Upper lobe of left lung (tissue), 6 donors: ENCODE measurements around the gene KARS1. TPM values are rescaled to one million over a fixed set of nuclear protein-coding genes. Genes with fewer than 3 reads are reported as not detected.
"Not testable (repeated sequence)": the region's sequence is repeated elsewhere in the genome, so short reads cannot be mapped to it uniquely, and the experiment has no call there.

ENCODE experiments used
- ATAC-seq, 2 donors: fragments of 200-7000 bp; cut with Tn5 transposase; one replicate each; pipeline ENCODE4 v1.9.1; 2022; ENCODE audit warnings: mild to moderate bottlenecking in 2 of 2, moderate library complexity in 2 of 2; ENCODE audit not compliant: low FRiP score in 2 of 2
- DNase-seq, 2 donors: peaks; one replicate each; pipeline ENCODE4 v3.0.0-alpha.2; 2019 to 2020
- H3K27ac ChIP-seq, 4 donors: fragments of 200-600 bp; sonication (generic); one replicate each; pipeline ENCODE4 v1.5.1; 2016 to 2019
- H3K27me3 ChIP-seq, 4 donors: fragments of 200-600 bp; sonication (generic); one replicate each; pipeline ENCODE4 v1.5.1; 2017 to 2019
- H3K36me3 ChIP-seq, 4 donors: fragments of 200-600 bp; sonication (generic); one replicate each; pipeline ENCODE4 v1.5.1; 2016 to 2019
- H3K4me1 ChIP-seq, 4 donors: fragments of 200-600 bp; sonication (generic); one replicate each; pipeline ENCODE4 v1.5.1; 2018 to 2019
- H3K4me3 ChIP-seq, 4 donors: fragments of 200-600 bp; sonication (generic); one replicate each; pipeline ENCODE4 v1.5.1; 2017 to 2019; ENCODE audit warnings: mild to moderate bottlenecking in 2 of 4, moderate library complexity in 1 of 4
- H3K9me3 ChIP-seq, 4 donors: fragments of 200-600 bp; sonication (generic); one replicate each; pipeline ENCODE4 v1.5.1; 2018 to 2019
- EP300 ChIP-seq, 4 donors: sonication (generic); formaldehyde crosslinking; IDR thresholded peaks; one replicate each; pipeline ENCODE4 v1.5.1; 2017; ENCODE audit warnings: antibody characterized with exemption in 4 of 4, control low read depth in 2 of 4
- POLR2A ChIP-seq, 4 donors: fragments of 450-650 bp; IDR thresholded peaks; one replicate each; pipeline ENCODE4 v1.5.1; 2016 to 2017; ENCODE audit warnings: antibody characterized with exemption in 4 of 4, mild to moderate bottlenecking in 2 of 4
- POLR2AphosphoS5 ChIP-seq, 2 donors: sonication (generic); formaldehyde crosslinking; IDR thresholded peaks; one replicate each; pipeline ENCODE4 v1.5.1; 2017; ENCODE audit warnings: antibody characterized with exemption in 2 of 2
- WGBS, 2 donors: methylation state at CpG; one replicate each; pipeline ENCODE4 v1.1.5; 2017 to 2018; 5-methylcytosine and 5-hydroxymethylcytosine counted together
- total RNA-seq, 6 donors: library from RNA; depleted of rRNA in 4 of 6; stranded (reverse); fragments of >200 nt in 4 of 6; gene quantifications; one replicate each; pipeline versions ENCODE4 v1.1.0 to v1.2.1, GENCODE V29; 2016 to 2021
- TF ChIP-seq, protein P1 (sequence below), 6 experiments: fragments of 450-650 bp in 4 of 6; fragments of 200-600 bp in 2 of 6; sonication (generic) in 2 of 6; IDR thresholded peaks; one replicate each; pipeline ENCODE4 v1.5.1; 2016 to 2019; ENCODE audit warnings: antibody characterized with exemption in 6 of 6
- donor health status: DM: no; HTN: no; CAD: no; lungs with moderate emphysema.
- donor health status: DM: no; HTN: yes; CAD: no; lungs with severe emphysema.

KARS1 gene
- total RNA-seq, 6 donors from 2014 or later, result 59.4 to 94.2 (median 86.3) TPM

DNA sequence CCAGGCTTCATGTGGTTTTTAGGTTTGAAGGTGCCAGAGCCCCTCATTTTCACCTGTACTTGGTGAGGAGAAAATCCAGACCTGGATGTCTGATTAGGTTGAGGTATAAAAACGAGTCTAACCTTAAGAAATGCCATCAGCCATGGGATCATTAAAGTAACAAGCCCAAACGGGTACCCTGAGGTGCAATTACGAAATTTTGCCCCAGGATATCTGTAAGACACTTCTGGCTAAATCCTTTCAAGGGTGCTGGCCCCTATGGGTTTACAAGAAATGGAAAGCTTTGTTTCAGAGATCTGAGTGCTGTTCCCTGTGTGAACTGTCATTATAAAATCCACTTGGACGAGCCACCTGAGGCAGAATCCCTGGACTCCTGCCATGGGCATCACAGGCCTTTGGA lies 44.2 kb downstream of the KARS1 start:
- Histone ChIP-seq H3K36me3 (peaks cover 19 to 93% (median 59%) of the 10 kb centered on the region in 4 donors), H3K4me3 (no peak overlapping the region), H3K9me3 (no peaks in the 10 kb centered on the region), H3K4me1 (no peaks in the 10 kb centered on the region), H3K27me3 (no peaks in the 10 kb centered on the region), H3K27ac (no peak overlapping the region)
- no peak for TF ChIP-seq POLR2A (IDR thresholded peaks at IDR 0.05)
- TF ChIP-seq EP300 (IDR thresholded peaks at IDR 0.05), result no peak
- TF ChIP-seq, protein P1, sequence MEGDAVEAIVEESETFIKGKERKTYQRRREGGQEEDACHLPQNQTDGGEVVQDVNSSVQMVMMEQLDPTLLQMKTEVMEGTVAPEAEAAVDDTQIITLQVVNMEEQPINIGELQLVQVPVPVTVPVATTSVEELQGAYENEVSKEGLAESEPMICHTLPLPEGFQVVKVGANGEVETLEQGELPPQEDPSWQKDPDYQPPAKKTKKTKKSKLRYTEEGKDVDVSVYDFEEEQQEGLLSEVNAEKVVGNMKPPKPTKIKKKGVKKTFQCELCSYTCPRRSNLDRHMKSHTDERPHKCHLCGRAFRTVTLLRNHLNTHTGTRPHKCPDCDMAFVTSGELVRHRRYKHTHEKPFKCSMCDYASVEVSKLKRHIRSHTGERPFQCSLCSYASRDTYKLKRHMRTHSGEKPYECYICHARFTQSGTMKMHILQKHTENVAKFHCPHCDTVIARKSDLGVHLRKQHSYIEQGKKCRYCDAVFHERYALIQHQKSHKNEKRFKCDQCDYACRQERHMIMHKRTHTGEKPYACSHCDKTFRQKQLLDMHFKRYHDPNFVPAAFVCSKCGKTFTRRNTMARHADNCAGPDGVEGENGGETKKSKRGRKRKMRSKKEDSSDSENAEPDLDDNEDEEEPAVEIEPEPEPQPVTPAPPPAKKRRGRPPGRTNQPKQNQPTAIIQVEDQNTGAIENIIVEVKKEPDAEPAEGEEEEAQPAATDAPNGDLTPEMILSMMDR (IDR thresholded peaks at IDR 0.05), result no peak
- no peak for TF ChIP-seq POLR2AphosphoS5 (IDR thresholded peaks at IDR 0.05)
- no peak for ATAC-seq
- no peak for DNase-seq
- WGBS, 2 donors, result 95% methylated on average over 4 of the region's 4 CpGs

DNA sequence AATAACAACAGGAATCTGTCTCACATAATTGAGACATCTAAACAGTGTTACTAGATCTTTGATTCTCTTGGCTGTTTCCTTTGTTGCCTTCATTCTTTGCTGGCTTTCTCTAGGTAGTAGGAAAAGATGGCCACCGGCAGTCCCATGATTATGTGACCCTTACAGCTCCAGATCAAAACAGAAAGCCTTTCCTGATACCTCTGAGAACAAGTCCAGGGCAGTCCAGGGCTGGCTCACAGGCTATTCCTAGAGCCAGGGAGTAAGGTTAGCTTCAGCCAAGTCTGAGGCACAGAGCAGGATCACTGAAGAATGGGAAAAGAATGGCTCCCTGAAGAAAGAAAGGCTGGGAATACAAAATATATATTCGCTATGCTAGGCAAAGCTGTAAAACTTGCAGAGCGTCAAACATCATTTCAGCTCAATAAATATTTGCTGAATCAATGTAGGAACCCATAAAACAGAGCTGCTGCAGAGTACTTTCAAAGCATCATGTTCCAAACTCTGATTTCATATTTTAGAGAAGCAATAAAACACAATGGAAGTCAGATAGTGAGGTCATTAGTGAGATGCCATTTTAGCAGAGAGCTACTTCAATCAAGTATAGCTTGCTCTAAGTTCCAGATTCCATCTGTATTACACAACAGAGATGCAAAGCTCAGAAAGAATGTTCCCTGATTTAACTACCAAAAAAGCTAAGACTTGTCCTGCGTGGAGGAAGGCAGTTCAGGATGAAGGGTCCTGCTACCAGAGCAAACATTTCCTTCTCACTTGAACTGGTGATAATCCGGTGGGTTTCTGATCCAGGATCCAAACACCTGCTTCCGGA lies 47.8 kb downstream of the KARS1 start:
- H3K36me3 ChIP-seq, result peaks cover 14 to 75% (median 42%) of the 10 kb centered on the region in 4 donors
- H3K4me3 ChIP-seq, result no peak overlapping the region
- WGBS, 2 donors, result 86 to 90% methylated on average over 6 of the region's 6 CpGs
- no peaks in the 10 kb centered on the region for H3K9me3 ChIP-seq
- no peak overlapping the region for H3K27ac ChIP-seq
- ATAC-seq, result no peak
- DNase-seq, result no peak
- no peaks in the 10 kb centered on the region for H3K4me1 ChIP-seq
- no peaks in the 10 kb centered on the region for H3K27me3 ChIP-seq
- no peak for TF ChIP-seq POLR2A (IDR thresholded peaks at IDR 0.05)

DNA sequence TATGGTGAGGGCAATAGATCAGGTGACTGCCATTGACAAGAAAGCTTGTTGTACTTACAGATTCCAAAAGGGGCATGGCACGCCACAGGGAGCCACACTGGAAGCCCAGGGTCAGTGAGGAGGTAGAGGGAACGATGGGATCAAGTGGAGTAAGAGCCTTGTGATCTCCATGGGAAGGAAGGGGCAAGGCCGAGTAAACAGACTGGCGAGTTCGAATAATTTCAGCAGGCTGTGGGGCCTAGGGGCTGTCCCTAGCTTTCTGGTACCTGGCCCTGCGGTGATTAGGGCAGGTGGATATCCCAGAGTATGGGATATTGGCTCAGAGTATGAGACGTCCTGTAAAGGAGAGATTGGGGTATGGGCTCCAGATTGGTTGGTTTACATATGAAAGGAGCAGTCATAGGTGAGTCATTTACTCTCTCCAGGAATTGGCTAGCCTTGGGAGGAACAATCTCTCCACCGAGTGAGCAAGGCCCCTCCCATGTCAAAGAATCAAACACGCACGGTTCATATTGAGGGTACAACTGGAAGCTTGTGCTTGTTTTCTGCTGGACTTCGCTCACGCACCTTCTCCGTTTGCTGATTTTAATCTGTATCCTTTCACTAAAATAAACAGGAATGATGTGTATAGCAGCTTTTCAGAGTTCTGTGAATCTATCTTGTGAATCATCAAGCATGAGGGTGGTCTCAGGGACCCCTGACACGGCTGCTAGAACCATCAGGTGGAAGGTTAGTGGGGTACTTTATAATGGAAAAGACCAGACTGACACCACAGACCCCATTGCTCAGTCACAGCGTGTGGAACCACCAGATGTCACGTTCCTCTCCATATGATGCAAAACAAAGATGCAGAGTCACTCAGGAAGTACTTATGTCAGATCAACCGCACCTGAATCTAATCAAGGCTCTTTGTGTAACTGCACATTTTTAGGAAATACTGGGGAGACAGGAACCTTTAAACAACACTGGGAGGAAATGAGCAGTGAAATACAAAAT lies 53.3 kb downstream of the KARS1 start:
- TF ChIP-seq EP300 (IDR thresholded peaks at IDR 0.05) (no peak), POLR2AphosphoS5 (IDR thresholded peaks at IDR 0.05) (no peak), POLR2A (IDR thresholded peaks at IDR 0.05) (no peak)
- TF ChIP-seq, protein P1 (IDR thresholded peaks at IDR 0.05), result no peak
- no peak for ATAC-seq
- 70 to 71% methylated on average over 17 of the region's 17 CpGs for WGBS, 2 donors
- DNase-seq, result no peak
- Histone ChIP-seq H3K27me3 (no peaks in the 10 kb centered on the region), H3K4me1 (no peaks in the 10 kb centered on the region), H3K27ac (peak overlapping the region in 1 of 4 donors; percentile 4), H3K36me3 (peaks cover 0 to 28% (median 2%) of the 10 kb centered on the region in 4 donors), H3K9me3 (no peaks in the 10 kb centered on the region), H3K4me3 (no peak overlapping the region)

DNA sequence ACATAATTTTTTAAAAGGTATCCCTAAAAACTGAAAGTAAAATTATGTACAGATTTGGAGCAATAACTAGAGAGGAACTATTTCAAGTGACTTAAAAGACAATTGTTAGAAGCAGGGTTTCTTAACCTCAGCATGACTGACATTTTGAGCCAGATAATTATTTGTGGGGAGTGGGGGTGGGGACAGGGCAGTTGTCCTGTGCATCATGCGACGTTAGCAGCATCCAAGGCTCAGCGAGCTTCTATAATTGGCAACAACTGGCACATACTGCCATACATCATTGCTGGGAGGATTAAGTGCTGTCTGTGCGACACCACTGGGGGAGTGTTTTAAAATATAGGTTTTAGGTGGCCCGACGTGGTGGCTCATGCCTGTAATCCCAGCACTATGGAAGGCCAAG lies 54.2 kb downstream of the KARS1 start:
- no peak overlapping the region for H3K4me3 ChIP-seq
- H3K4me1 ChIP-seq, result no peaks in the 10 kb centered on the region
- no peaks in the 10 kb centered on the region for H3K9me3 ChIP-seq
- WGBS, 2 donors, result 86 to 92% methylated on average over 6 of the region's 6 CpGs
- no peaks in the 10 kb centered on the region for H3K27me3 ChIP-seq
- no peak for DNase-seq
- no peak overlapping the region for H3K27ac ChIP-seq
- H3K36me3 ChIP-seq, result peaks cover 0 to 22% (median 3%) of the 10 kb centered on the region in 4 donors
- TF ChIP-seq POLR2AphosphoS5 (IDR thresholded peaks at IDR 0.05) (no peak), EP300 (IDR thresholded peaks at IDR 0.05) (no peak), POLR2A (IDR thresholded peaks at IDR 0.05) (no peak)
- TF ChIP-seq, protein P1 (IDR thresholded peaks at IDR 0.05), result no peak
- no peak for ATAC-seq

DNA sequence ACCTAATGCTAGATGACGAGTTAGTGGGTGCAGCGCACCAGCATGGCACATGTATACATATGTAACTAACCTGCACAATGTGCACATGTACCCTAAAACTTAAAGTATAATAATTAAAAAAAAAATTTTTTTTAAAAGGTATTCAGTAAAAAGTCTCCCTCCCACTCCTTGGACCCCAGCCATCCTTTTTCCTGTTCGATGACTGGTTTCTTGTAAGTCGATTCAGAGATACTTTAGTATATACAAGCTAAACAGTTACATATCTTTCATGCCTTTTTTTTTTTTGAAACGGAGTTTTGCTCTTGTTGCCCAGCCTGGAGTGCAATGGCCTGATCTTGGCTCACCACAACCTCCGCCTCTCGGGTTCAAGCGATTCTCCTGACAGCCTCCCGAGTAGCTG lies 55.5 kb downstream of the KARS1 start:
- H3K4me3 ChIP-seq, ATAC-seq, DNase-seq, H3K27me3 ChIP-seq, H3K4me1 ChIP-seq, H3K9me3 ChIP-seq, H3K27ac ChIP-seq: not testable (repeated sequence)
- WGBS, 2 donors, result 71 to 76% methylated on average over 9 of the region's 9 CpGs
- peaks cover 0 to 11% (median 3%) of the 10 kb centered on the region in 4 donors for H3K36me3 ChIP-seq
